Adrenal gland (tissue), 12 donors: ENCODE results near the gene CHD9NB. TPM values are rescaled to one million over a fixed set of nuclear protein-coding genes. Genes with fewer than 3 reads are reported as not detected.

Source experiments
- DNase-seq, 7 donors: peaks; one replicate each; pipeline ENCODE4 v3.0.0-alpha.2; 2019 to 2020
- H3K27ac ChIP-seq, 5 donors: fragments of 200-600 bp; sonication (generic) in 4 of 5; 1 replicate in 3 of 5; 2 replicates in 2 of 5; pipeline versions ENCODE4 v1.5.1 to v1.8.0; 2016 to 2020; ENCODE audit warnings: mild to moderate bottlenecking in 1 of 5
- H3K27me3 ChIP-seq: fragments of 200-600 bp; 2 replicates; pipeline ENCODE4 v1.8.0; 2021
- H3K36me3 ChIP-seq, 2 donors: fragments of 200-600 bp; replicated peaks in 1 of 2; 1 replicate in 1 of 2; 2 replicates in 1 of 2; pipeline versions ENCODE4 v1.5.1 to v1.8.0; 2018 to 2022
- H3K4me1 ChIP-seq, 2 donors: fragments of 200-600 bp; replicated peaks in 1 of 2; 1 replicate in 1 of 2; 2 replicates in 1 of 2; pipeline versions ENCODE4 v1.5.1 to v1.8.0; 2018 to 2021
- H3K4me3 ChIP-seq, 4 donors: fragments of 200-600 bp; sonication (generic) in 3 of 4; one replicate each; pipeline ENCODE4 v1.5.1; 2016 to 2018
- H3K9me3 ChIP-seq, 3 donors: fragments of 200-600 bp; sonication (generic) in 1 of 3; replicated peaks in 1 of 3; 1 replicate in 2 of 3; 2 replicates in 1 of 3; pipeline versions ENCODE4 v1.5.1 to v1.8.0; 2016 to 2021
- CTCF ChIP-seq, 6 experiments: fragments of 450-650 bp in 4 of 6; fragments of 200-600 bp in 2 of 6; sonication (generic) in 1 of 6; IDR thresholded peaks; 1 replicate in 5 of 6; 2 replicates in 1 of 6; pipeline versions ENCODE4 v1.5.1 to v1.8.0; 2016 to 2021; ENCODE audit warnings: antibody characterized with exemption in 6 of 6, mild to moderate bottlenecking in 2 of 6, moderate library complexity in 1 of 6
- POLR2A ChIP-seq, 2 donors: fragments of 450-650 bp; IDR thresholded peaks; one replicate each; pipeline ENCODE4 v1.6.1; 2017; ENCODE audit warnings: antibody characterized with exemption in 2 of 2, mild to moderate bottlenecking in 2 of 2, moderate library complexity in 1 of 2
- WGBS, 4 donors: extraction: QIAGEN DNeasy Blood & Tissue Kit in 2 of 4; methylation state at CpG; one replicate each; pipeline versions ENCODE4 v1.1.5 to v1.1.7; 2013 to 2017; 5-methylcytosine and 5-hydroxymethylcytosine counted together
- intact Hi-C, 2 donors: fragments of 100-400 bp; cut with DNase I; formaldehyde crosslinking; loops; one replicate each; pipeline versions ENCODE4 v1.14.1 to v1.15.0; 2022 to 2023
- polyA plus RNA-seq, 3 donors: library from polyadenylated mRNA; stranded (reverse); fragments of 200-250 nt in 2 of 3; fragments of 350-450 nt in 1 of 3; fragmentation: Illumina TruSeq in 1 of 3; extraction: RNeasy Lipid Tissue Mini Kit (QIAGEN cat#74804) in 1 of 3; gene quantifications; one replicate each; pipeline ENCODE4 v1.2.3, GENCODE V29; 2013 to 2014
- total RNA-seq, 9 donors: library from RNA; depleted of rRNA in 4 of 9; stranded (reverse); fragments of >200 nt in 4 of 9; fragments of 120-200 nt in 1 of 9; fragmentation: NEBNext Ultra II Directional in 1 of 9; extraction: Animal tissue kit (Norgen Biotek cat#: 25700) in 1 of 9; gene quantifications; one replicate each; pipeline versions ENCODE4 v1.1.0 to v1.2.4, GENCODE V29; 2013 to 2023
- donor health status: healthy with polysubstance abuse.
- donor health status: Bipolar disorder and iron deficiency.
- donor health status: DM: yes; HTN: yes; CAD: no.
- donor health status: DM: no; HTN: no; CAD: no.
- donor health status: DM: no; HTN: no; CAD: no.
- donor health status: DM: yes; HTN: yes; CAD: no.

Gene CHD9NB
- total and polyA plus RNA-seq, 12 donors, result 0.11 to 1.3 (median 0.55) TPM

GRCh38 chr16:53085931-53086421 is 33.3 kb upstream of the CHD9NB start:
- TF ChIP-seq POLR2A (IDR thresholded peaks at IDR 0.05) (no peak), CTCF (IDR thresholded peaks at IDR 0.05) (no peak)
- 33 to 59% (median 51%) methylated on average over 5 to 6 of the region's 6 CpGs for WGBS, 4 donors

GRCh38 chr16:53085369-53085843 is 32.7 kb upstream of the CHD9NB start:
- Histone ChIP-seq H3K27me3 (no peaks in the 10 kb centered on the region), H3K4me3 (no peak overlapping the region), H3K4me1 (peaks cover 64 to 85% of the 10 kb centered on the region in 2 donors), H3K27ac (peak overlapping the region; percentile 71 to 96 (median 87)), H3K36me3 (no peaks in the 10 kb centered on the region), H3K9me3 (no peaks in the 10 kb centered on the region)
- WGBS, 4 donors, result 0 to 9% (median 6%) methylated on average over 4 of the region's 4 CpGs
- DNase-seq, result peak in 6 of 7 donors; percentile 52 to 70 (median 58)
- intact Hi-C loops, result no loop called here
- TF ChIP-seq CTCF (IDR thresholded peaks at IDR 0.05) (peak in 1 of 6 experiments; percentile 17), POLR2A (IDR thresholded peaks at IDR 0.05) (peak in 1 of 2 donors; percentile 29)

More at GRCh38 chr16:53085931-53086421, 33.3 kb upstream of the CHD9NB start:
- Histone ChIP-seq H3K4me3 (no peak overlapping the region), H3K9me3 (no peaks in the 10 kb centered on the region), H3K27me3 (no peaks in the 10 kb centered on the region), H3K27ac (peak overlapping the region; percentile 71 to 96 (median 87)), H3K36me3 (no peaks in the 10 kb centered on the region), H3K4me1 (peaks cover 64 to 82% of the 10 kb centered on the region in 2 donors)
- intact Hi-C loops, result no loop called here
- DNase-seq, result peak in 1 of 7 donors; percentile 45

- DNase-seq, result peak in 1 of 7 donors; percentile 46
Measured at GRCh38 chr16:53084746-53085334, 32.1 kb upstream of the CHD9NB start.

More at GRCh38 chr16:53084746-53085334, 32.1 kb upstream of the CHD9NB start:
- H3K27me3 ChIP-seq, result no peaks in the 10 kb centered on the region
- peaks cover 64 to 85% of the 10 kb centered on the region in 2 donors for H3K4me1 ChIP-seq
- TF ChIP-seq POLR2A (IDR thresholded peaks at IDR 0.05) (no peak), CTCF (IDR thresholded peaks at IDR 0.05) (no peak)
- peak overlapping the region; percentile 71 to 96 (median 87) for H3K27ac ChIP-seq
- intact Hi-C loops, result no loop called here
- no peak overlapping the region for H3K4me3 ChIP-seq
- H3K9me3 ChIP-seq, result no peaks in the 10 kb centered on the region
- 71 to 78% (median 75%) methylated on average over 8 of the region's 8 CpGs for WGBS, 4 donors
- H3K36me3 ChIP-seq, result no peaks in the 10 kb centered on the region
